GM12801 (cell line): ENCODE measurements around the gene MKLN1.

Experiments
- TF ChIP-seq, protein P1 (sequence below): IDR thresholded peaks from one replicate; pipeline ENCODE4 v1.5.1; 2011; ENCODE audit warnings: control low read depth; ENCODE audit not compliant: insufficient read length; ENCODE audit errors: extremely low read depth

The MKLN1 gene

DNA sequence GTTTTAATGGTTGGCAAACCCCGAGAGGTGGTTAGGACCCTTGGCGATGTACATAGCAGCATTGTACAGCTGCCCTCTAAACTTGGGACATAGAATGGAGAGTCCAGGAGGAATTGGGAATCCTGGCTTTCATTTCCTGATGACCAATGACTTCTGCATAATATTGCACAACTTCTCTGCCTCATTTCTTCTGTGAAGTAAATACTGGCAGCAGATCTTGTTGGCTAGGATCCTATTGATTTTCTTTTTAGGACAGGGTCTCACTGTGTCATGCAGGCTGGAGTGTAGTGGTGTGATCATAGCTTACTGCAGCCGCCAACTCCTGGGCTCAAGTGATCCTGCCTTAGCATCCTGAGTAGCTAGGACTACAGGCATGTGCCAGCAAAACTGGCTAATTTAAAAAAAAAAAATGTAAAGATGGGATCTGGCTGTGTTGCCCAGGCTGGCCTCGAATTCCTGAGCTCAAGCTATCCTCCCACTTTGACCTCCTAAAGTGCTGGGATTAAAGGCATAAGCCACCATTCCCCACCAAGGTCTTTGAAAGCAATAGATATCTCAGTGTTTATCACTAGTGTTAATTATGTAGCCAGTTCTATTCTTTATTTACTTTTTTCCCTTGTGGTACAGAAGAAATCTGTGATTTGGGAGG, 170.7 kb downstream of the MKLN1 start:
- TF ChIP-seq, protein P1, sequence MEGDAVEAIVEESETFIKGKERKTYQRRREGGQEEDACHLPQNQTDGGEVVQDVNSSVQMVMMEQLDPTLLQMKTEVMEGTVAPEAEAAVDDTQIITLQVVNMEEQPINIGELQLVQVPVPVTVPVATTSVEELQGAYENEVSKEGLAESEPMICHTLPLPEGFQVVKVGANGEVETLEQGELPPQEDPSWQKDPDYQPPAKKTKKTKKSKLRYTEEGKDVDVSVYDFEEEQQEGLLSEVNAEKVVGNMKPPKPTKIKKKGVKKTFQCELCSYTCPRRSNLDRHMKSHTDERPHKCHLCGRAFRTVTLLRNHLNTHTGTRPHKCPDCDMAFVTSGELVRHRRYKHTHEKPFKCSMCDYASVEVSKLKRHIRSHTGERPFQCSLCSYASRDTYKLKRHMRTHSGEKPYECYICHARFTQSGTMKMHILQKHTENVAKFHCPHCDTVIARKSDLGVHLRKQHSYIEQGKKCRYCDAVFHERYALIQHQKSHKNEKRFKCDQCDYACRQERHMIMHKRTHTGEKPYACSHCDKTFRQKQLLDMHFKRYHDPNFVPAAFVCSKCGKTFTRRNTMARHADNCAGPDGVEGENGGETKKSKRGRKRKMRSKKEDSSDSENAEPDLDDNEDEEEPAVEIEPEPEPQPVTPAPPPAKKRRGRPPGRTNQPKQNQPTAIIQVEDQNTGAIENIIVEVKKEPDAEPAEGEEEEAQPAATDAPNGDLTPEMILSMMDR, result no peak

DNA sequence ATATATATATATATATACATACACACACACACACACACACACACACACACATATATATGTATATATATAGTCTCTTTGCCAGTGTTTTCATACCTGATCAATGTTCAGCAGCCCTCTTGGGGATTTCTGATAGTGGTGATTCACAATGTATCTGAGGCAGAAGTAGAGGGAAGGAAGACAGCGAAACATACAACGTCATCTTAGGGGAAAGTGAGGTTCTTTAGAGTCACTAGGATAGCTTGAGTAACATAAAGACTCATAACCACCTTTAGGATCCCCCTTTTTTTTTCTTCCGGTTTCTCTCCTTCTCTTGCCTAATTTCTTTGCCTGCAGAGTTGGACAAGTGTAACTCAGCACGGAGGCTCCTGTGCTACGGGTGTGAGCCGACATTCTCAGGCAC, 172.1 kb downstream of the MKLN1 start:
- TF ChIP-seq, protein P1, result no peak

DNA sequence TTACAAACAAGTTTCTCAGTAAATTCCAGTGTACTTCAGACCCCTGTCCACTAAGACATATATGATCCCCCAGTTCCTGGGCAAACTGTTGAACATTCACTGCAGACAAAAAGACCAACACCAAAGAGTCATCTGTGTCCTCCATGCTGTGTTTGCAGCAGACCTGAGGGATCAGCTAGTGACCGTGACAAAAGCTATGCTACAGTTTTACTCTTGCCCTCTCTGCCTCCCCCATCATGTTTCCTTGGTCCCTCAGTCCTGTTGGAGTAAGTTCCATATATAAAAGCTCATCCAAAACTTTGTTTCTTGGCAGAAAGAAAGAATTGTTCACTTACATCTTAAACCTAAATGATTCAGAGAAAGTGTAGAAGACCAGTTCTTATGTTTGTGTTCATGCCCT, 172.7 kb downstream of the MKLN1 start:
- TF ChIP-seq, protein P1, result no peak

DNA sequence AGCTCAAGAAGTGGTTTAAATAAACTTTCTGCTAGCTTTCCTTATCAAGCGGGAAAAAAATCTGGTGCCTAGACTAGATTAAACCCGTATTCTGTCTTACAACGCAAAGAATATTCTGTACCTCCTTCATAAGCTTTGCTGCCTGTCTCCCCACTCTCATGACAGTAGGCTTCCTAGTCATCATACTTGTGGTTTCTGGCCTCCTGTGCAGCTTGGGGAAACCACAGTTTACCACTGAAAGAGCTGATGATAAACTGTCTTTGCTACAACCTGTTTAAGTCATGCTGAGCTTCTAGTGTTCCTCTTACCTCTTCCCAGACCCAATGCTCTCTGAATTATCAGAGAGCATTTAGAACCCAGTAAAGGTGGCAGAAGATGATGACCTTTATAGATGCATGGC, 173.7 kb downstream of the MKLN1 start:
- TF ChIP-seq, protein P1, result no peak

DNA sequence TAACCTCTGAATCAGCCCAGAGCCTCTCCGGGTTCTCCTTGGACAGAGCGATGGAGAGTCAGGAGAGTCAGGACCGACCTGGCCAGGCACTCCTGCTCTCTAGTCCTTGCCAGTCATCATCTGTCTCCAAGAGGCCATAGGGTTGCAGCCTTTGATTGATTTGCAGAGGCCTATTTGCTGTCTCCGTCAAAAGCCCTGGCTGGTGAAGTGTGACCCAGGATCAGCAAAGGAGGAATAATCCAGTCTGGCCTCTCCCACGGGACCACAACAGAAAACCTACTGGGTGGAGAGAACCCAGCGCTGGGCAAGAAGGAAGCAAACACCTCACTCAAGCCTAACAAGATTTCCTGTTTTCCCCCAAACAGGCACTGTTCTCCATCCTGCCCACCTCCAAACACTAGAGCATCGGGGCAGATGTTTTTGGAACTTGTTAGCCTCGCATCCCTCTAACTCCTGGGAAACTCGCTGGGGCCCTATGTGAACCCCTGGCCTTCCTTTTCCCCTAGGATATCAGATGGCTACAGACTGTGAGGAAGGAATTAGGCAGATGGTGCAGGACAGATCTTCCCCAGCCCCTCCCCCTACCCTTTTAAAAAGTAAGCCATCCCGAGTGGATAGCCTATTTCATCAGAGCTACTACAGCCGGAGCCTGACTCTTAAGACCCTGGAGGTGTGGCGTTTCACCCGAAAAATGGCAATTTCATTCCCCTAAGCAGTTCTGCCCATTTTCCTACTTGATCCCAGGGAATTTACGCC, 174.4 kb downstream of the MKLN1 start:
- TF ChIP-seq, protein P1, result no peak

DNA sequence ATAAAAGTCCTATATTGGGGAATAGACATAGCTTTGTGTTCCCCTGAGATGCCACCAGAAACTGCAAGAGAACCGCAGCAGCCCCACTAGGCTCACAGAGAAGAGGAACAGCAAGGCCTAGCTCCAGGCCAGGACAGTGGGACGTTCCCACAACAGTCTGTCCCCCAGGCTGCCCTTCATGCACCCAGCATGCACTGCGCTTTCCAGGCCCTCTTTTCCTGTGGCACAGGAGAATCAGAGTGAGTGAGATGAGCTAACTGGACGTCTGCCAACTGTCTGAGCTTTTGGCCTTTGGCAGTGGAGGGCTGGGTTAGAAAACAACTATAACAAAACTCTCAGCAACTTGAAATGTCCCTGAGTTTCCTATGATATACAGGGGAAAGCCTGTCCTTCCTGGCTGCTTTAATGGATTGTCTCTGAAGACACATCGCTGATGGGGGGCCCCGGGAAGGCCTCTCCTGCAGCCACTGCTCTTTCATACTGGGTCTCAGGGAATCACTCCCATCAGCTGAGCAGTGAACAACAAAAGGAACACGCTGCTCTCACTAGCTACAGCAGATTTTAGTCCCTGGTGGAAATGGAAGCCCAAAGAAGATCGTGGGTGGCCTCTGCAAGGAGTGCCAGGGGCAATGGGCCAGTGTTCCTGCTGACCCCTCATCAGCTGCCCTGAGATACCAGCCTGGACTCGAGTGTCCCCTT, 175.3 kb downstream of the MKLN1 start:
- TF ChIP-seq, protein P1, result no peak

DNA sequence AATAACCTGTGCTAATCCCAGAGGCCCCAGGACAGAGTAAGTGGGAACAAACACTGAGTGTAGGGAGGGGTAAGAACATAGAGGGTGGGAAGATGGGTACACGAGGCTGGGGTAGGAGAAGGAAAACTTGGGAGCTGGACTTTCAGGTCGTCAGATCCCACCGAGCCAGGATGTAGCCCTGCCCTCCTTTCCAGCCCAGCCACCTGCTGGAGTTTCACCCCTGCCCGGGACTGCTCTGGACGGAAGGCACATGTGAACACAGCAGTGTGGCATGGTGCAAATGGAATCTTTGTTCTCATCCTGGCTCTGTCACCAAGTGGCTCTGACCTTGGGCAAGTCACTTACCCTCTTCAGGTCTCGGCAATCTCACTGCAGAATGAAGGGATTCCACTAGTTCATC, 176.0 kb downstream of the MKLN1 start:
- TF ChIP-seq, protein P1, result no peak
